Breast epithelium (tissue), 3 donors: ENCODE measurements around the gene NDUFB1.

Experiments used
- POLR2AphosphoS5 ChIP-seq, 3 donors: sonication (generic); formaldehyde crosslinking; IDR thresholded peaks; one replicate each; pipeline ENCODE4 v1.6.1; 2017; ENCODE audit warnings: antibody characterized with exemption in 3 of 3
- TF ChIP-seq, protein P1 (sequence below), 3 donors: fragments of 450-650 bp; IDR thresholded peaks; one replicate each; pipeline ENCODE4 v1.5.1; 2016 to 2017; ENCODE audit warnings: antibody characterized with exemption in 3 of 3, mild to moderate bottlenecking in 3 of 3, moderate library complexity in 3 of 3

- TF ChIP-seq, protein P1, sequence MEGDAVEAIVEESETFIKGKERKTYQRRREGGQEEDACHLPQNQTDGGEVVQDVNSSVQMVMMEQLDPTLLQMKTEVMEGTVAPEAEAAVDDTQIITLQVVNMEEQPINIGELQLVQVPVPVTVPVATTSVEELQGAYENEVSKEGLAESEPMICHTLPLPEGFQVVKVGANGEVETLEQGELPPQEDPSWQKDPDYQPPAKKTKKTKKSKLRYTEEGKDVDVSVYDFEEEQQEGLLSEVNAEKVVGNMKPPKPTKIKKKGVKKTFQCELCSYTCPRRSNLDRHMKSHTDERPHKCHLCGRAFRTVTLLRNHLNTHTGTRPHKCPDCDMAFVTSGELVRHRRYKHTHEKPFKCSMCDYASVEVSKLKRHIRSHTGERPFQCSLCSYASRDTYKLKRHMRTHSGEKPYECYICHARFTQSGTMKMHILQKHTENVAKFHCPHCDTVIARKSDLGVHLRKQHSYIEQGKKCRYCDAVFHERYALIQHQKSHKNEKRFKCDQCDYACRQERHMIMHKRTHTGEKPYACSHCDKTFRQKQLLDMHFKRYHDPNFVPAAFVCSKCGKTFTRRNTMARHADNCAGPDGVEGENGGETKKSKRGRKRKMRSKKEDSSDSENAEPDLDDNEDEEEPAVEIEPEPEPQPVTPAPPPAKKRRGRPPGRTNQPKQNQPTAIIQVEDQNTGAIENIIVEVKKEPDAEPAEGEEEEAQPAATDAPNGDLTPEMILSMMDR (IDR thresholded peaks at IDR 0.05): no peak
- TF ChIP-seq POLR2AphosphoS5 (IDR thresholded peaks at IDR 0.05): peak in 1 of 3 donors; percentile 23
These were observed 39.1 kb upstream of the NDUFB1 start for GRCh38 chr14:92160619-92161018.
